Skeletal muscle tissue (tissue), 4 donors: ENCODE data around the gene TOM1L2. TPM values are rescaled to one million over a fixed set of nuclear protein-coding genes. Genes with fewer than 3 reads are reported as not detected.

Source experiments
- H3K27ac ChIP-seq: one replicate; pipeline ENCODE4 v1.7.0; 2013; ENCODE audit warnings: mild to moderate bottlenecking, low read depth, low read length, inconsistent platforms
- H3K27me3 ChIP-seq, 3 donors: one replicate each; pipeline ENCODE4 v1.7.0; 2013; ENCODE audit warnings: low read length in 3 of 3; ENCODE audit not compliant: control insufficient read depth in 3 of 3, insufficient read depth in 3 of 3
- H3K36me3 ChIP-seq, 3 donors: one replicate each; pipeline ENCODE4 v1.7.0; 2013; ENCODE audit warnings: low read length in 3 of 3; ENCODE audit not compliant: control insufficient read depth in 3 of 3, insufficient read depth in 3 of 3
- H3K4me1 ChIP-seq, 3 donors: one replicate each; pipeline ENCODE4 v1.7.0; 2013; ENCODE audit warnings: low read length in 3 of 3, mild to moderate bottlenecking in 3 of 3; ENCODE audit not compliant: control insufficient read depth in 3 of 3, insufficient read depth in 3 of 3
- H3K4me3 ChIP-seq, 3 donors: one replicate each; pipeline ENCODE4 v1.7.0; 2013; ENCODE audit warnings: low read length in 3 of 3
- H3K9ac ChIP-seq, 3 donors: one replicate each; pipeline ENCODE4 v1.7.0; 2013; ENCODE audit warnings: low read length in 3 of 3, mild to moderate bottlenecking in 3 of 3, moderate library complexity in 2 of 3, low read depth in 1 of 3
- H3K9me3 ChIP-seq, 3 donors: one replicate each; pipeline ENCODE4 v1.7.0; 2013; ENCODE audit warnings: low read length in 3 of 3; ENCODE audit not compliant: control insufficient read depth in 3 of 3
- total RNA-seq: library from RNA; depleted of rRNA; stranded (reverse); fragments of >200 nt; gene quantifications from one replicate; pipeline ENCODE4 v1.2.3, GENCODE V29; 2014
- donor health status: Osteomylitis.

Gene TOM1L2
- total RNA-seq, 1 donor from 2014 or later, result 14.1 TPM

GRCh38 chr17:17836250-17836817, 135.9 kb downstream of the TOM1L2 start:
- H3K4me1 ChIP-seq, result peaks cover 68 to 76% (median 69%) of the 10 kb centered on the region in 3 donors
- H3K27ac ChIP-seq, result peak overlapping the region; percentile 100
- peak overlapping the region; percentile 98 to 100 (median 100) for H3K9ac ChIP-seq
- H3K36me3 ChIP-seq, result peaks cover 0 to 10% (median 0%) of the 10 kb centered on the region in 3 donors
- no peaks in the 10 kb centered on the region for H3K27me3 ChIP-seq
- H3K4me3 ChIP-seq, result peak overlapping the region; percentile 82 to 93 (median 91)
- no peaks in the 10 kb centered on the region for H3K9me3 ChIP-seq

DNA sequence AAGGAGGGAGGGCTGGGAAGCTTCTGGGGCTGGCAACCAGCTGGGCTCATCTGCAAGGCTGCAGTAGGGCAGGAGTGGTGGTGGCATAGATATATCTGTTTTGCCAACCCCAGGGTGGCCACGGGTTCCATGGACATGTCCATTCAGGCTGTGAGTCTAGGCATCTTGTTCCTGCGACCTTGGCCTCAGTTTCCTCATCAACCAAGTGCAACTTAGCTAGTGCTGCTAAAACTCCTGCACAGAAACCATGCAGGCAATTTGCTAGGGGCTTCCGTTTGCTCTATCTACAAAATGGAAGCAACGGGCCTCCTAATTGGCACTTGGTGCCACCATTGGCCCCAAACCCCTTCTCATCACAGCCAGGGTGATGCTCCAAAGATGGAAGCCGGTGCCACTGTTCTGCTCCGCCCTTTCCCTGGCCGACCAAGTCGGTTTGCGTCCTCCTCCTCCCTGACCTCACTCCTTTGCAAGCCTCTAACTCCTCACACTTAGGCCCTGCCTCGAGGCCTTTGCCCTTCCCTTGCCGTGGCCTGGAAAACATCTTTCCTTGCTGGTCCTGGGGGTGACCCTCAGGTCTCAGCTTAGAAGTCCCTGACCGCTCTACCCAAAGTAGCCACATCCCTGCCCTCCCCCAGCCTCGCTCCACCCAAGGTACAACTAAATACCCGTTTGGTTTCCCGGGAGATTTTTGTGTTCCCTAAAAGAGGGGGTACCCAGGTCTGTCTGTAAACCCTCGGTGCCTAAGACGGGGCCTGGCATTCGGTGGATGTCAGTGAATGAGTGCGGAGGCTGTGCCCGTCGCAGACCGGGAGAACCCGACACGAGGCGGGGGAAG, 136.6 kb downstream of the TOM1L2 start:
- Histone ChIP-seq H3K36me3 (peaks cover 0 to 12% (median 0%) of the 10 kb centered on the region in 3 donors), H3K4me1 (peaks cover 68 to 76% (median 69%) of the 10 kb centered on the region in 3 donors), H3K27me3 (no peaks in the 10 kb centered on the region), H3K9me3 (no peaks in the 10 kb centered on the region), H3K9ac (peak overlapping the region; percentile 98 to 100 (median 100)), H3K4me3 (peak overlapping the region; percentile 66 to 93 (median 91)), H3K27ac (peak overlapping the region; percentile 100)

- Histone ChIP-seq H3K4me3 (peak overlapping the region; percentile 66 to 93 (median 91)), H3K9ac (peak overlapping the region; percentile 98 to 100 (median 100)), H3K27me3 (no peaks in the 10 kb centered on the region), H3K36me3 (peaks cover 0 to 12% (median 0%) of the 10 kb centered on the region in 3 donors), H3K4me1 (peaks cover 71 to 79% (median 72%) of the 10 kb centered on the region in 3 donors), H3K27ac (peak overlapping the region; percentile 100), H3K9me3 (no peaks in the 10 kb centered on the region)
These were observed 137.2 kb downstream of the TOM1L2 start for GRCh38 chr17:17834974-17835373.

DNA sequence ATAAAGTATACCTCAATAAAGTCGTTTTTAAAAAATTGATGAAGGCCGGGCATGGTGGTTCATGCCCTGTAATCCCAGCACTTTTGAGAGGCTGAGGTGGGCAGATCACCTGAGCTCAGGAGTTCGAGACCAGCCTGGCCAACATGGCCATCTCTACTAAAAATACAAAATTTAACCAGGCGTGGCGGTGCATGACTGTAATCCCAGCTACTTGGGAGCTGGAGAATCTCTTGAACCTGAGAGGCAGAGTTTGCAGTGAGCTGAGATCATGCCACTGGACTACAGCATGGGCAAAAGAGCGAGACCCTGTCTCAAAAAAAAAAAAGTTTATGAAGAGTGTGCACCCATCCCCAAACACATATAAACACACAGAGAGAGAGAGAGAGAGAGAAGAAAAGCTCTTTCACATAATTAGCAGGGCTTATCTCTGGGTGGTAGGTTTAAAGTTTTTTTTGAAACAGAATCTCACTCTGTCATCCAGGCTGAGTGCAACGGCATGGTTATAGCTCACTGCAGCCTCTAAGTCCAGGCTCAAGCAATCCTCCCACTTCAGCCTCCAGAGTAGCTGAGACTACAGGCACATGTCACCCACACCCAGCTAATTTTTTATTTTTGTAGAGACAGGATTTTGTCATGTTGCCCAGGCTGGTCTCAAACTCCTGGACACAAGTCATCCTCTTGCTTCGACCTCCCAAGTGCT, 138.4 kb downstream of the TOM1L2 start:
- peak overlapping the region in 1 of 3 donors; percentile 10 for H3K4me3 ChIP-seq
- H3K4me1 ChIP-seq, result peaks cover 69 to 77% (median 69%) of the 10 kb centered on the region in 3 donors
- no peaks in the 10 kb centered on the region for H3K9me3 ChIP-seq
- H3K27ac ChIP-seq, result peak overlapping the region; percentile 100
- H3K9ac ChIP-seq, result peak overlapping the region in 2 of 3 donors; percentile 38 to 40
- H3K36me3 ChIP-seq, result peaks cover 0 to 12% (median 0%) of the 10 kb centered on the region in 3 donors
- no peaks in the 10 kb centered on the region for H3K27me3 ChIP-seq

GRCh38 chr17:17832032-17832363, 140.2 kb downstream of the TOM1L2 start:
- Histone ChIP-seq H3K4me3 (no peak overlapping the region), H3K27ac (no peak overlapping the region), H3K9ac (peak overlapping the region; percentile 24 to 69 (median 50)), H3K9me3 (no peaks in the 10 kb centered on the region), H3K4me1 (peaks cover 69 to 77% (median 69%) of the 10 kb centered on the region in 3 donors), H3K27me3 (no peaks in the 10 kb centered on the region), H3K36me3 (peaks cover 0 to 12% (median 0%) of the 10 kb centered on the region in 3 donors)

DNA sequence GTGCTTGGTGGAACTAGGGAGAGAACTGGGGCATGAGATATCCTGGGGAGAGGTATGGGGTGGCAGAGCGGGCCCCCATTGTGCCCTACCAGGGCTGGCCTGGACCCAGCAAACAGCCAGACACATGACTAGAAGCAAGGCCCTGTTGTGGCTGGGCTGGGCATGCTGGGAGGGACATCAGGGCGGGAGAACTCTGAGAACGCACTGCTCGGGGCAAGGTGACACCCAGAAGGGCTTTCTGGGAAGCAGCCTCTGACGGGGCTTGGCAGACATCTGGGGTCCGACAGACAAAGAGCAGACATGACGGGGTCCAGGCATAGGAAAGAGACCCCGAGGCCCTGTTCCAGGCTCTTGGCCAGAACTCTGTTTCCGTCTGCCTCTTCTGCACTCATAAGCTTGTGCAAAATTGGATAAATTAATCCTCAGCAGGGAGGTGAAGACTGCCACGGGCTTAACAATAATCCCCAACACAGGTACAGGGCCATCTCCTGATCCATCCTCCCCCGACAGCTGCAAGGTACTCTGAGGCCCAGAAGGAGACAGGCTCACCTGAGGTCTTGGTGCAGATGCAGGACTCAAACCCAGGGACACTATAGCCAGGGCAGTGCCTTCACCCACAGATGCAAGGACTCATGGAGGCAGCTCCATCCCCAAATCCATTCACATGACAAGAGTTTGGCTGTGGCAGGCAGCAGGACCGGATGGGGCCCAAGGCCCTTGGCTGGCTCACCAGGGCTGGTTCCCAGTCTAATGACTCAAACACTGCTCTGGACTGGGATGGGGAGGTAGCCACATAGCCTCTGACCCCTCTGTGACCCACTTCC, 140.8 kb downstream of the TOM1L2 start:
- H3K4me1 ChIP-seq, result peaks cover 73 to 82% (median 75%) of the 10 kb centered on the region in 3 donors
- no peaks in the 10 kb centered on the region for H3K27me3 ChIP-seq

GRCh38 chr17:17830740-17831207, 141.4 kb downstream of the TOM1L2 start:
- Histone ChIP-seq H3K4me3 (no peak overlapping the region), H3K27me3 (no peaks in the 10 kb centered on the region), H3K9me3 (no peaks in the 10 kb centered on the region), H3K9ac (peak overlapping the region; percentile 45 to 74 (median 69)), H3K36me3 (peaks cover 0 to 12% (median 0%) of the 10 kb centered on the region in 3 donors), H3K27ac (peak overlapping the region; percentile 82), H3K4me1 (peaks cover 78 to 86% (median 79%) of the 10 kb centered on the region in 3 donors)

More for the DNA sequence above, 140.8 kb downstream of the TOM1L2 start:
- Histone ChIP-seq H3K9me3 (no peaks in the 10 kb centered on the region), H3K9ac (peak overlapping the region; percentile 24 to 74 (median 69)), H3K4me3 (peak overlapping the region in 1 of 3 donors; percentile 1), H3K36me3 (peaks cover 0 to 12% (median 0%) of the 10 kb centered on the region in 3 donors), H3K27ac (peak overlapping the region; percentile 82)

DNA sequence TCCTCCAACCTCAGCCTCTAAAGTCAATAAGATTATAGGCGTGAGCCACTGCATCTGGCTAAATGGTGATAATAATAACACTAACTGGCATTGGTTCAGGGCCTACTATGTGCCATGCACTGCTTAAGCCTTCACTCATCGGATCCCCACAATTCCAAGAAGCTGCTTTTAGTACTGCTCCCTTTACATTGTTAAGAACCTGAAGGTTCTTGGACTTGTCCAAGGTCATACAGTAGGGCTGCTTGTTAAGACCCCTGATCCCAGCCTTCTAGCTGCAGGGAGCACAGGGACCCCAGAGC, 142.0 kb downstream of the TOM1L2 start:
- Histone ChIP-seq H3K9ac (peak overlapping the region; percentile 45 to 74 (median 69)), H3K9me3 (no peaks in the 10 kb centered on the region), H3K4me3 (no peak overlapping the region), H3K27me3 (no peaks in the 10 kb centered on the region), H3K36me3 (peaks cover 0 to 12% (median 0%) of the 10 kb centered on the region in 3 donors), H3K4me1 (peaks cover 77 to 85% (median 79%) of the 10 kb centered on the region in 3 donors), H3K27ac (peak overlapping the region; percentile 82)
